GM19193 (cell line): Measurements from ENCODE around the gene LDLRAD4.

ENCODE experiments used
- POLR2A ChIP-seq: IDR thresholded peaks from 4 replicates; pipeline ENCODE4 v1.6.1; 2011; ENCODE audit not compliant: insufficient read depth, insufficient read length; ENCODE audit errors: extremely low read depth

The LDLRAD4 gene

DNA sequence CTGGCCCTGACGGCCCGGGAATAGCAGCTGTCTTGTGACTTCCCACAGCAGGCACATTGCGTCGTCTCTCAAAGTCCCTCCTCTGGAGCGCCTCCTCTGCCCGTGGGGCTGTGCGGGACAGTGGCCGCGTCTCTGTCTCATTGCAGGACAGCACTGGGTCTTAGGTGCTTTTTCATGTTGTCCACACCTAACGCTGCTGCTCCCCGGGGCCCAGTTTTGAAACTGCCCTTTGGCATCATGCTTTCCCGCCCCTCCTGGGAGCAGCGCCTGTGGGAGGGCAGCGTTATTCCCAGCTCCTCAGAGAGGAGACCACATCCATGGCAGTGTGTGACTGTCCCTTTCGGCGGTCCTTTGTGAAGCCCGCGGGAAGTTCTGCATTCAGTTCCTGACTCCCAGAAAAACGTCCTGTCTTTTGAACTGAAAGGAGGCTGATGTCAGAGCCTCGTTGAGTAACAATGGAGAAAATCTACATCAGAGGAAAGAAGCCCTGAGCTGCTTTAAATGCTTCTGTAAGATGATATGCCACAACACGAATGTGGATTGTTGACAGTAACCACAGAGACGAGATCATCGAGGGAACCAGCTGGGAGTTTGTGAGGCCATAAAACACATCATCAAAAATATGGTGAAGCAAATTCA, 281.8 kb downstream of the LDLRAD4 start:
- no peak for TF ChIP-seq POLR2A

- no peak for TF ChIP-seq POLR2A
Measured at GRCh38 chr18:13500869-13501542, 282.4 kb downstream of the LDLRAD4 start.

GRCh38 chr18:13501543-13501887, 283.0 kb downstream of the LDLRAD4 start:
- TF ChIP-seq POLR2A: no peak

DNA sequence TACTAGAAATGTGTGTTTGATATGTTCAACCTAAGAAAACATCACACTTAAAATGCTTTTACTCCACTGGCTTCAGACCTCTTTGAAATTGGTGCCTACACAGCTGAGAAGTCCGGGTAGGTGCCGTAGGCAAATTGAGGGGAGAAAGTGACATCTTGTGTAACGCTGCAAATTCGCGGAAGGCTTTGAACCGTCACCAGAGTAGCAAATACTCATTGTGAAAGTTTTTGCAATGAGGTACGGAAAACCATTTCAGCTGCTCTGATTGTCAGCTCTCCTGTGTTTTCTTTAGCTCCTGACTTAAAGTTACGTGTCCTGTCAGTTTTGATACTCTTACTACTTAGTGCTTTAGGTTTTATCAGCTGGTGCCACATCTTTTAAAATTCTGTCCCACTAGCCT, 283.3 kb downstream of the LDLRAD4 start:
- no peak for TF ChIP-seq POLR2A

GRCh38 chr18:13502585-13502984, 284.0 kb downstream of the LDLRAD4 start:
- no peak for TF ChIP-seq POLR2A

DNA sequence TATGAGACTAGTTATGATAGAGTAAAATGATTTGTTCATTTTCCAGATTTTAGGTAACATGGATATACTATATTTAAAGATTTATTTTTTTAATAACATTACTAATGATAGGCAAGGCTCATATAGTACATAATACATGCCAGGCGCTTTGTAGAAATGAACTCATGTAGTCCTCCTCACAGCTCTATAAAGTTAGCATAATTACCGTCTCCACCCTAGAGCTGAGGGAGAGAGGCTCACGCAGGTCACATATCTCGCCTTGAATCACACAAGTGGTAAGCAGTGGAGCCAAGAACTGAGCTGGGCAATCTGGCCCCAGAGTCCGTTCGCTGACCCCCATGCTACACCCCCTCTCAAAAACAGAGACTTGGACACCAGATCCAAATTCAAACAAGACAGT, 285.3 kb downstream of the LDLRAD4 start:
- TF ChIP-seq POLR2A: no peak

- TF ChIP-seq POLR2A: no peak
Measured at GRCh38 chr18:13505780-13506345, 287.3 kb downstream of the LDLRAD4 start.

DNA sequence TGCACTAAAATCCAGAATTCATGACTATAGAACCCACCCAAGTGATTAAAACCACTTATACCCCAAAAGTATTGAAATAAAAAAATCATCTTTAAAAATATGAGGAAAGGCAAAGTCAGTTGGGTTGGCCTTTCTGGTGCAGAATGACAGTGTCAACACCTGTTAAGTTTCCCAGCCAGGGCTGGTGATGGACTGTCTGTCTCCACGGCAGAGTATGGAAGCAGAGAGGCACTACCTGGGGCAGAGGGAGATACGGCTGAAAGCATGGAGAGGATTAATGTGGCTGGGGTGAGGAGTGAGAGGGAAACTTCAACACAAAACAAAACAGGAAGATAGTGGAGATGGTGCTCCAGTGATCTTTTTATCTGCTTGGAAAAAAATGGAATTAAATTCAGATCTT, 292.0 kb downstream of the LDLRAD4 start:
- no peak for TF ChIP-seq POLR2A

GRCh38 chr18:13511961-13512577, 293.5 kb downstream of the LDLRAD4 start:
- TF ChIP-seq POLR2A: no peak

DNA sequence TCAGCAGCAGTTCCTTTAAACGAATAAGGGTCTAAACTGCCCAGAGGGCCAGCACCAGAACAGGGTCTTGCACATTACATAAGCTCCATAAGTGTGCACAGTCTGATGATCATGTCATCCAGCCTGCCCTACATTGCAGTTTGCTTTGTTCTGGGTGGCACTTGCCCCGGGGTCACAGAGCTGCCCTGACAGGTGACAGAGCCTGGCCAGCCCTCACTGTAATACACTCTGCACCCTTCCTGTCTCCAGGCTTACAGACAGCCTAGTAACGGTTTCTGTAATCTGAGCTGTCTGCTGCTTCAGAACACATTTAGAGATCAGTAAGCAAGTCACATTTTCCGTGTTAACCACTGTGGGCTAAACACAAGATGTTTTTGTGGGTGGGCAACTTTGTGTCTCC, 294.5 kb downstream of the LDLRAD4 start:
- no peak for TF ChIP-seq POLR2A

GRCh38 chr18:13513481-13513880, 294.9 kb downstream of the LDLRAD4 start:
- TF ChIP-seq POLR2A: no peak

DNA sequence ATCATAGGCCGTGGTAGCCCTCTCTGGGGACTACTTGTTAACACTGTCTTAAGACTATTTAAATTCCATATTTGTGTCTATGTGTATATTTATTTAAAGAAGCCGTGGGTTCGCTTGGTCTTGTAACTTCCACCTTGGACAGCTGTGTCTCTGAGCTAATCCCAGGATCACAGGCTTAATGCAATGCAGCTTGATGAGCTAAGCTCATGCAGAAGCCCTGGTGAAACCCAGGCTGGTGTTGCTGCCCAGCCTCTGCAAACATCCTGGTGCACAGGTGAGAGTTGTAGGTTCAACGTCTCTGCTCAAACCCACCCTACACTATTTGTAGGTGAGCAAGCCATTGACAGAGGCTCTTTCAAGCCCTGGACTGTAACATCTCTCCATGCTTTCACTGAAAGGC, 296.0 kb downstream of the LDLRAD4 start:
- no peak for TF ChIP-seq POLR2A

DNA sequence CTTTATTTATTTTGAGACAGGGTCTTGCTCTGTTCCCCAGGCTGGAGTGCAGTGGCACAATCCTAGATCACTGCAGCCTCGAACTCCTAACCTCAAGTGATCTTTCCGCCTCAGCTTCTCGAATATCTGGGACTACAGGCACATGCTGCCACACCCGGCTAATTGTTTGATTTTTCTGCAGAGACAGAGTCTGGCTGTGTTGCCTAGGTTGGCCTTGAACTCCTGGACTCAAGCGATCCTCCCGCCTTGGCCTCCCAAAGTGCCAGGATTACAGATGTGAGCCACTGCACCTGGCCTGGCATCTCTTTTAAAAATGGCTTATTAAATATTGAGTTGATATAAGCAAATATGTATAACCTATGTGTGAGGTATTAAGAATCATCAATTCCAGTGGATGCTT, 298.3 kb downstream of the LDLRAD4 start:
- no peak for TF ChIP-seq POLR2A

- no peak for TF ChIP-seq POLR2A
Measured at GRCh38 chr18:13517369-13517768, 298.8 kb downstream of the LDLRAD4 start.

DNA sequence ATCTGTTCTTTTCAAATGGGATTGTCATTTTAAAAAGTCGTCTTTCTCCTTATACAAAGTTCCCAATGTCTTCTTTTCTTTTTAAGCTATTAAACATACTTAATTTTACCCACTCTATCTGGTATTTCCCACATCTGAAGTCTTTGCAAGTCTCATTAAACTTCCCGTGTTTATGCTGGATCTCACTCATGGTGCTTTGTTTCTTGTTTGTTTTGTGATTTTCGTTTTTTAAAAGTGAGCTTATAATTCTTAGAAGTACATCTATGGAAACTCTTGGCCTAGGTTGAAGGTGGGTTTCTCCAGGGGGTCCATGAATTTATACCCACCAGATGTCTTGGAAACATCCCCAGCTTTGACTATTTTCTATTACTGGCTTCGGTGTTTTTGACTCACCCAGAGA, 299.8 kb downstream of the LDLRAD4 start:
- TF ChIP-seq POLR2A: no peak

GRCh38 chr18:13520306-13520705, 301.7 kb downstream of the LDLRAD4 start:
- no peak for TF ChIP-seq POLR2A
